Measurements from ENCODE around the gene NUDC. TPM values are rescaled to one million over a fixed set of nuclear protein-coding genes. Genes with fewer than 3 reads are reported as not detected.

Gene NUDC
- total and polyA plus RNA-seq, 9 of the 15 experiments (the other 6 are each of a cell fraction or from before 2014, with no cell fraction given), result 9.8 to 234 (median 149) TPM

GRCh38 chr1:26949926-26950319 lies 28.4 kb downstream of the NUDC start (continued):
- TF ChIP-seq E2F8 (IDR thresholded peaks at IDR 0.05; ENCODE audit: low read depth, partially characterized antibody) (no peak), HDAC3 (IDR thresholded peaks at IDR 0.05; ENCODE audit: borderline replicate concordance, partially characterized antibody) (no peak)

- no peaks in the 10 kb centered on the region for H3K27me3 ChIP-seq (ENCODE audit: control insufficient read depth in 2 of 2, insufficient read depth in 2 of 2, low read length in 2 of 2)
- peaks cover 4% of the 10 kb centered on the region for H3K9me1 ChIP-seq (ENCODE audit: control insufficient read depth, insufficient read depth, low read length)
- ATAC-seq, result peak; percentile 84
- no TSS peak for BruUV-seq (replicated peaks)
- H4K20me1 ChIP-seq (replicated peaks; ENCODE audit: control insufficient read depth, insufficient read depth, low read length), result no peaks in the 10 kb centered on the region
- H3K79me2 ChIP-seq (ENCODE audit: control insufficient read depth, insufficient read depth, low read length), result no peaks in the 10 kb centered on the region
- H3K9me3 ChIP-seq (replicated peaks; ENCODE audit: control insufficient read depth, insufficient read depth, low read depth, low read length), result no peaks in the 10 kb centered on the region; the same call in 1 of the 2 replicates
- POLR2A ChIA-PET, result interaction anchor here (0.5 to 1.5 kb wide), 9 partner anchors 9 to 256 kb away, joined by 3 to 6 read pairs (median 3); no protein-coding TSS in a partner anchor
- H3K36me3 ChIP-seq (ENCODE audit: control insufficient read depth, insufficient read depth, low read length), result peaks cover 18% of the 10 kb centered on the region; the same call in 2 of the 3 replicates
- peaks cover 22 to 32% of the 10 kb centered on the region in 2 experiments; a peak in 4 of 5 replicates for H3K4me1 ChIP-seq (replicated peaks in 1 of 2; ENCODE audit: control insufficient read depth in 2 of 2, insufficient read depth in 2 of 2, low read length in 2 of 2)
- CTCF ChIA-PET (ENCODE audit: low intra/inter-chr PET ratio), result interaction anchor here (0.6 kb wide), 1 partner anchor 158 kb away, joined by 3 read pairs; no protein-coding TSS in a partner anchor
- FAIRE-seq, result peak; percentile 73
- in situ Hi-C loops (cut with MboI), result no loop called here
- H3K4me2 ChIP-seq (ENCODE audit: insufficient read depth, low read length), result peak overlapping the region; percentile 17; the same call in 1 of the 2 replicates
- DNase-seq (ENCODE audit: extremely low read depth in 1 of 4, low spot score in 3 of 4), result peak; percentile 53 to 72 (median 65)
- intact Hi-C loops (cut with micrococcal nuclease), result no loop called here
- no peak overlapping the region for H3K4me3 ChIP-seq
- WGBS (ENCODE audit: insufficient coverage, low coverage, missing lambda C conversion rate), result 11% methylated on average over 8 of the region's 8 CpGs
- H3K27ac ChIP-seq (ENCODE audit: extremely low read depth, low read depth, low read length), result no peak overlapping the region; the same call in 2 of the 3 replicates
- H3K9ac ChIP-seq (ENCODE audit: insufficient read depth in 1 of 2, low read depth in 2 of 2, low read length in 2 of 2), result no peak overlapping the region
- H2AFZ ChIP-seq (ENCODE audit: low read depth, low read length), result peak overlapping the region; percentile 42
- TF ChIP-seq ZNF518B (CRISPR knock-in tag; IDR thresholded peaks at IDR 0.05) (no peak), HMGXB4 (CRISPR knock-in tag; IDR thresholded peaks at IDR 0.05) (no peak), ZNF282 (CRISPR knock-in tag; IDR thresholded peaks at IDR 0.05) (no peak), DACH1 (IDR thresholded peaks at IDR 0.05; ENCODE audit: partially characterized antibody) (no peak), KDM2B (CRISPR knock-in tag; IDR thresholded peaks at IDR 0.05) (no peak), KAT7 (CRISPR knock-in tag; IDR thresholded peaks at IDR 0.05; ENCODE audit: borderline replicate concordance) (no peak), ZNF507 (tag; conservative IDR thresholded peaks at IDR 0.05) (no peak), RBM17 (IDR thresholded peaks at IDR 0.05; ENCODE audit: borderline replicate concordance, low read depth, low read length) (no peak), RBM34 (IDR thresholded peaks at IDR 0.05; ENCODE audit: borderline replicate concordance, insufficient read depth, low read length) (no peak), FOXK1 (CRISPR knock-in tag; IDR thresholded peaks at IDR 0.05; ENCODE audit: borderline replicate concordance) (no peak), CAMTA2 (CRISPR knock-in tag; conservative IDR thresholded peaks at IDR 0.05) (no peak)
Measured at GRCh38 chr1:26950602-26951001, 29.1 kb downstream of the NUDC start.
